Hepatocyte (in vitro differentiated cells): Measurements from ENCODE around the gene TRAPPC6A. TPM values are rescaled to one million over a fixed set of nuclear protein-coding genes. Genes with fewer than 3 reads are reported as not detected.
A peak's percentile ranks its signal among the peaks of the same experiment; 100 is the strongest.

Experiments
- DNase-seq: peaks from one replicate; pipeline ENCODE4 v3.0.0-alpha.2; 2016; ENCODE audit warnings: low spot score
- H2AFZ ChIP-seq: fragments of 200-600 bp; sonication (generic); 2 replicates; pipeline ENCODE4 v1.6.0; 2016; ENCODE audit warnings: antibody characterized with exemption, mild to moderate bottlenecking
- H3K27ac ChIP-seq: fragments of 200-600 bp; sonication (generic); 2 replicates; pipeline ENCODE4 v1.5.1; 2016; ENCODE audit warnings: mild to moderate bottlenecking
- H3K27me3 ChIP-seq: fragments of 200-600 bp; sonication (generic); 2 replicates; pipeline ENCODE4 v1.6.1; 2016
- H3K36me3 ChIP-seq: fragments of 200-600 bp; sonication (generic); replicated peaks from 2 replicates; pipeline ENCODE4 v1.5.1; 2016; ENCODE audit warnings: low read depth; ENCODE audit not compliant: insufficient read depth
- H3K4me1 ChIP-seq: fragments of 200-600 bp; sonication (generic); 2 replicates; pipeline ENCODE4 v1.5.1; 2016; ENCODE audit warnings: mild to moderate bottlenecking, moderate library complexity; ENCODE audit not compliant: insufficient read depth
- H3K4me2 ChIP-seq: fragments of 200-600 bp; sonication (generic); 2 replicates; pipeline ENCODE4 v1.6.0; 2016
- H3K4me3 ChIP-seq: fragments of 200-600 bp; sonication (generic); 2 replicates; pipeline ENCODE4 v1.5.1; 2016; ENCODE audit warnings: mild to moderate bottlenecking
- H3K79me2 ChIP-seq: fragments of 200-600 bp; sonication (generic); 2 replicates; pipeline ENCODE4 v1.6.0; 2017; ENCODE audit warnings: mild to moderate bottlenecking
- H3K9me2 ChIP-seq: fragments of 200-600 bp; sonication (generic); replicated peaks from 2 replicates; pipeline ENCODE4 v1.6.0; 2017; ENCODE audit warnings: mild to moderate bottlenecking; ENCODE audit not compliant: insufficient read depth
- H3K9me3 ChIP-seq: fragments of 200-600 bp; sonication (generic); 2 replicates; pipeline ENCODE4 v1.5.1; 2016; ENCODE audit warnings: low read depth, mild to moderate bottlenecking
- H4K20me1 ChIP-seq: fragments of 200-600 bp; sonication (generic); 2 replicates; pipeline ENCODE4 v1.6.0; 2016; ENCODE audit warnings: mild to moderate bottlenecking; ENCODE audit not compliant: insufficient read depth, poor library complexity, severe bottlenecking
- EZH2 ChIP-seq: fragments of 200-600 bp; sonication (generic); IDR thresholded peaks from 2 replicates; pipeline ENCODE4 v1.6.1; 2016; ENCODE audit warnings: antibody characterized with exemption, mild to moderate bottlenecking, borderline replicate concordance
- EZH2phosphoT487 ChIP-seq: fragments of 200-600 bp; sonication (generic); IDR thresholded peaks from one replicate; pipeline ENCODE4 v1.6.1; 2018; ENCODE audit warnings: antibody characterized with exemption, mild to moderate bottlenecking, low read depth, moderate library complexity; ENCODE audit not compliant: unreplicated experiment, severe bottlenecking
- WGBS: methylation state at CpG from one replicate; pipeline ENCODE4 v1.1.6; 2016; ENCODE audit warnings: low lambda C conversion rate; ENCODE audit errors: missing lambda C conversion rate; 5-methylcytosine and 5-hydroxymethylcytosine counted together
- polyA plus RNA-seq: library from polyadenylated mRNA; unstranded; fragments of >200 nt; fragmentation: Nextera tagmentation; extraction: Ambion mirVana; gene quantifications from 2 replicates; pipeline ENCODE4 v1.2.1, GENCODE V29; 2016
- total RNA-seq: library from RNA; depleted of rRNA; stranded (reverse); fragments of >200 nt; gene quantifications from 2 replicates; pipeline ENCODE4 v1.2.3, GENCODE V29; 2014
- TF ChIP-seq, protein P1 (sequence below): fragments of 200-600 bp; sonication (generic); IDR thresholded peaks from 2 replicates; pipeline ENCODE4 v1.5.1; 2016; ENCODE audit warnings: antibody characterized with exemption, mild to moderate bottlenecking; ENCODE audit not compliant: poor library complexity

Gene TRAPPC6A
- total and polyA plus RNA-seq, 2 experiments from 2014 or later = 25.7 to 60.1 TPM

DNA sequence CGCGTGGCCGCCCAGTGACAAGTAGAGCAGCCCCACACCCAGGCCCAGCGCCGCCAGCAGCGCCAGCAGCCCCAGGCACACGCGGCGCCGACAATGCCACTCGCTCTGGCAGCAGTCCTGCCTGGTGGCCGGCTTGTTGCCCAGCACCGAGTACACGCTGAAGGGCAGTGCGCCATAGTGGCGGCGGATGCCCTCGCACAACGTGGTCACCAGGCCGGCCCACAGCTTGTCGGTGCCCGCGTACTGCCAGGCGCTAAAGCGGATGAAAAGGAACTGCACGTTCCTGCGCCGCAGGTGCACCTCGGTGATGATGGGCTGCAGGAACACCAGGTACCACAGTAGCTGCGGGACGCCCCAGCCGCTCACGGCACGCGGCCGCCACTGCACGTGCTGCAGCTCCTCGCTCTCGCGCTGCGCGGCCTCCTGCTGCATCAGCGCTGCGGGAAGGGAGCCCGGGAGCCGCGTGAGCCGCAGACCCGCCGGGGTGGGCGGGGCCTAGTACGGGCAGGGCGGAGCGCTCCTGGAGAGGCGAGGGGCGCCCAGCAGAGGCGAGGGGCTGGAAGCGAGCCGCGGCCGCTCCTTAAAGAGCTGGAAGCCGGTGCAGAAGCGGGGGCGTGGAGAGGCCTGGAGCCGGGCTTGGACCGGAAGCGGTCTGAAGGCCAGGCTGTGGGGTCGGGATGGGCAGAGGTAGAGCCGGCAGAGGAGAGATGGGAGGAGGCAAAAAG, 24.5 kb downstream of the TRAPPC6A start:
- Histone ChIP-seq H3K36me3 (no peaks in the 10 kb centered on the region), H2AFZ (no peak overlapping the region), H3K9me3 (no peaks in the 10 kb centered on the region), H3K4me1 (peaks cover 15% of the 10 kb centered on the region), H3K4me2 (peak overlapping the region; percentile 81), H3K9me2 (no peaks in the 10 kb centered on the region), H3K79me2 (no peaks in the 10 kb centered on the region), H4K20me1 (no peaks in the 10 kb centered on the region), H3K27ac (no peak overlapping the region), H3K27me3 (peaks cover 21% of the 10 kb centered on the region), H3K4me3 (no peak overlapping the region)
- no peak for TF ChIP-seq EZH2phosphoT487
- peak; percentile 28 for TF ChIP-seq EZH2
- peak; percentile 84 for DNase-seq
- WGBS = 12% methylated on average over 62 of the region's 69 CpGs

DNA sequence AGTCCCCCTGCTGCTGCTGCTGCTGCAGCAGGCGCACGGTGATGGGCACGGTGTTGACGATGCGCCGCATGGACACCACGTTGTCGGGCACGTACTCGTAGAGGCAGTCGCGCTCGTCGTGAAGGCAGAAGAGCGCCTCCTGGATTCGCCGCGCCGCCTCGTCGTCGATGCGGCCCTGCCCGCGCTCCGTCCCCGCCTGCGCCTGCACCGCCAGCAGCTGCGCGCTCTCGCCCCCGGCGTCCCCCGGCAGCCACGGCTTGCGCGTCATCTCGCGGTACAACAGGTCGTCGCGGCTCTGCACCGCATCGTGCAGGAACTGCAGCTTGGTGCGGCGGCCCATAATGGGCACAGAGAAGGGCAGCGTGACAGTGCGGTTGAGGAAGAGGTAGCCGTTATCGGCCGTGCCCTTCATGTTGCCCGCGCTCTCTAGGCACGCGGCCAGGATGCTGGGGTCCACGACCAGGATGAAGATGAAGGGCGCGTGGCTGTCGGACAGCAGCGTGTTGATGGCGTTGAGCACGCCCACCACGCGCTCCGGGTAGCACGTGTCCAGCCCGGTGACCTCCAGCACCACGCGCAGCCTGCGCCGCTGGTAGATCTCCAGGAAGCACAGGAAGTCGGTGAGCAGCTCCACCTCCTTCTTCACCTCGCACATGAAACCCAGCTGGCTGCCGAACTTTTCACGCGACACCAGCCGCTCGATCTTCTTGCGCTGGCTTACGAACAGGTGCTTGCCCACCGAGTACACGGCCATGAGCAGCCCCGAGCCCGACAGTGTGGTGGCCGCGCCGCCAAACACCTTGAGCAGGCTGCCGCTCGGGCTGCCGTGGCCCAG, 25.3 kb downstream of the TRAPPC6A start:
- H3K36me3 ChIP-seq = no peaks in the 10 kb centered on the region
- no peaks in the 10 kb centered on the region for H3K9me2 ChIP-seq
- H3K4me2 ChIP-seq = peak overlapping the region; percentile 81
- no peaks in the 10 kb centered on the region for H4K20me1 ChIP-seq
- WGBS = 27% methylated on average over 84 of the region's 91 CpGs
- no peak overlapping the region for H2AFZ ChIP-seq
- no peak overlapping the region for H3K27ac ChIP-seq
- TF ChIP-seq EZH2phosphoT487 (peak; percentile 43), EZH2 (no peak)
- H3K4me1 ChIP-seq = peaks cover 15% of the 10 kb centered on the region
- no peaks in the 10 kb centered on the region for H3K79me2 ChIP-seq
- DNase-seq = peak; percentile 45
- H3K27me3 ChIP-seq = peaks cover 21% of the 10 kb centered on the region
- no peaks in the 10 kb centered on the region for H3K9me3 ChIP-seq
- H3K4me3 ChIP-seq = no peak overlapping the region

DNA sequence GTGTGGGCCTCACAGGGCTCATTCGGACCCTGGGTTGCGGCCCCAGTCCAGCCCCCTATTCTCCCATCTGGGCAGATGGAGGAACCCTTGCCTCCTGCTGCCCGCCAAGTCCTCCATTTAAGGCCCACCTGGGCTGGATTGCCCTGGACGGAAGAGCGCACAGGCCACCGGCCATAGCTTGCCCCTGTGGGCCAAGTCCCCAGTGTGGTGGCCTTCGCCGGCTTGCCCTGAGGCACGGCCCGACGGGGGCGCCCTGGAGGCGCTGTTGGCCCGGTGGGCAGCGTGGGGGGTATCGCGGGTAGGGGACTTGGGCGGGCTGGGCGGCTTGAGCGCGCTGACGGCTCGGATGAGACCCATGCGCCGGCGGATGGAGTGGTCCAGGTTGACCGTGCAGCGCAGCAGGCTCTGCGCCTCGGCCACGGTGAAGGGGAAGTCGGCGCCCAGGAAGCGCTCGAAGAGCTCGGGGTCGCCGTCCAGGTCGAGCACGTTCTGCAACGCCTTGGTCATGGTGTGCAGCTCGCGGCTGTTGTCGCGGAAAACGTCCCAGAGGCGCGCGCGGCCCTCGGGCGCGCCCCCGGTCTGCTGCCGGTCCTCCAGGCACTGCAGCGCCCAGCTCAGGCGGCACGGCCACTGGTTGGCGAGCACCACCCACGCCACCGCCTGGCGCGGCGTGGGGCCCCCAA, 26.1 kb downstream of the TRAPPC6A start:
- Histone ChIP-seq H3K27ac (no peak overlapping the region), H3K4me3 (no peak overlapping the region), H3K9me3 (no peaks in the 10 kb centered on the region), H3K79me2 (no peaks in the 10 kb centered on the region), H3K36me3 (no peaks in the 10 kb centered on the region), H3K27me3 (peaks cover 21% of the 10 kb centered on the region), H2AFZ (no peak overlapping the region), H3K4me1 (peaks cover 15% of the 10 kb centered on the region), H3K9me2 (no peaks in the 10 kb centered on the region), H3K4me2 (peak overlapping the region; percentile 81), H4K20me1 (no peaks in the 10 kb centered on the region)
- no peak for DNase-seq
- 31% methylated on average over 44 of the region's 64 CpGs for WGBS
- TF ChIP-seq EZH2phosphoT487 = no peak
- TF ChIP-seq, protein P1, sequence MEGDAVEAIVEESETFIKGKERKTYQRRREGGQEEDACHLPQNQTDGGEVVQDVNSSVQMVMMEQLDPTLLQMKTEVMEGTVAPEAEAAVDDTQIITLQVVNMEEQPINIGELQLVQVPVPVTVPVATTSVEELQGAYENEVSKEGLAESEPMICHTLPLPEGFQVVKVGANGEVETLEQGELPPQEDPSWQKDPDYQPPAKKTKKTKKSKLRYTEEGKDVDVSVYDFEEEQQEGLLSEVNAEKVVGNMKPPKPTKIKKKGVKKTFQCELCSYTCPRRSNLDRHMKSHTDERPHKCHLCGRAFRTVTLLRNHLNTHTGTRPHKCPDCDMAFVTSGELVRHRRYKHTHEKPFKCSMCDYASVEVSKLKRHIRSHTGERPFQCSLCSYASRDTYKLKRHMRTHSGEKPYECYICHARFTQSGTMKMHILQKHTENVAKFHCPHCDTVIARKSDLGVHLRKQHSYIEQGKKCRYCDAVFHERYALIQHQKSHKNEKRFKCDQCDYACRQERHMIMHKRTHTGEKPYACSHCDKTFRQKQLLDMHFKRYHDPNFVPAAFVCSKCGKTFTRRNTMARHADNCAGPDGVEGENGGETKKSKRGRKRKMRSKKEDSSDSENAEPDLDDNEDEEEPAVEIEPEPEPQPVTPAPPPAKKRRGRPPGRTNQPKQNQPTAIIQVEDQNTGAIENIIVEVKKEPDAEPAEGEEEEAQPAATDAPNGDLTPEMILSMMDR = no peak
- no peak for TF ChIP-seq EZH2

DNA sequence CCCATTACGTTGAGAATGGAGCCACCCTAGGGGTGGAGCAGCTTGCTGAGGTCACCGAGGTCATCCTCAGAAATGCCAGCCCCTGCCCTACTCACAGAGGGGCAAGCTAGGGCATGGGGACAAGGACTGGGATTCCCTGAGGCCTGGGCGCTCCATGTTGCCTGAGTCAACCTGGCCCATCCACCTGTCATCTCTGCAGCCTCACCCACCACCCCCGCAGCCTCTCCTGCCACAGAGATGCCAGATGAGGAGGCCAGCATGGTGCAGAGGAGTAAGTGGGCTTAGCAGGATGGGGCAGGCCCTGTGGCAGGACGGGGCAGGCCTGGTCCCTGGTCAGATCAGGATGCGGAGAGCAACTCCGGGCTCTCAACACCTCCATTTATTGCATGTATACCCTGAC, 26.7 kb downstream of the TRAPPC6A start:
- no peaks in the 10 kb centered on the region for H3K9me3 ChIP-seq
- H3K79me2 ChIP-seq = no peaks in the 10 kb centered on the region
- no peaks in the 10 kb centered on the region for H4K20me1 ChIP-seq
- peaks cover 15% of the 10 kb centered on the region for H3K4me1 ChIP-seq
- TF ChIP-seq, protein P1 = no peak
- no peak for TF ChIP-seq EZH2
- TF ChIP-seq EZH2phosphoT487 = no peak
- no peaks in the 10 kb centered on the region for H3K36me3 ChIP-seq
- H3K27me3 ChIP-seq = peaks cover 21% of the 10 kb centered on the region
- no peak overlapping the region for H3K4me3 ChIP-seq
- H3K27ac ChIP-seq = no peak overlapping the region
- no peaks in the 10 kb centered on the region for H3K9me2 ChIP-seq
- no peak for DNase-seq
- H2AFZ ChIP-seq = no peak overlapping the region
- no peak overlapping the region for H3K4me2 ChIP-seq
- WGBS = 92% methylated on average over 7 of the region's 7 CpGs
